NCI-H2227 treated with DMSO at 0.1 percent for 48 hours (cell line): ENCODE data around the gene RHOF.
"Not testable (repeated sequence)": the region's sequence is repeated elsewhere in the genome, so short reads cannot be mapped to it uniquely, and the experiment has no call there.

ENCODE experiments used
- DNase-seq: peaks from one replicate; lab custom pipeline; 2025; lab: John Stamatoyannopoulos, UW

The RHOF gene

DNA sequence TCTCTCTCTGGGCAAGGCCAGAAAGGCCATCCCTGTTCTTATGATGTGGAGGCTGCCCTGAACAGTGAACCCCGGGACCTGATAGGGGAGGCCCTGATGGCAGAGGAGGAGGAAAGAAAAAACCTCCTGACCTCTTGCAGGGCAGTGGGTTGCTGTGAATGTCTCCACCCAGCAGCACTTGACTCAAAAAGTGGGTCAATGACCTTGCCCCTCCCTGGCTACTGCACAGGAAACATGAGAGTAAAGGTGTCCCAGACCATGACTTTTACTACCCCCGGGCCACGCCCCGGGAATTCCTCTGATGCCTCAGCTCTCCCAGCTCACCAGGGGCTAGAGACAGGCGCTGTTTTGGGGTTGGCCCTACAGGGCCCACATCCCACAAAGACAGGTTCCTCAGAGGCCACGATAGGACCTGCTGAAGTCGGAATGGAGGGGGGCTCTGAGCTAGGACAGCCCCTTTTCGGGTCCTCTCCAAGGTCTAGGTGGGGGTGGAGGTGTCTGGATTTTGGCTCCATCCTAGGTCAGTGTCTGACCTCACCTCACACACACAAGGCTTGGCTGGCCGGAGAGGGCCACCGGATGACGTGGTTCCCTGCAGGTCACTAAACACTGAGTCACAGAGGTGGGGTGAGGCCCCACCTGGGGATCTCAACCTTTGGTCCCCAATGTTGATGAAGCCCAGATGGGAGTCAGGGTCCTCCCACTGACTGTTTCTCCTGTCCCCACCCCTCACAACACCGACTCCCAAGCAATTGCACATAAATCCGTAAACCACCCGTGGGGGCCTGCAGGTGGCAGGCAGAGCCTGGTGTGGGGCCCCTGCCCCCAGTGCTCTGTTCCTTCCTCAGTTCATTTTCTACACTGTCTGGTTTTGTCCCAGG lies 1.6 kb downstream of the RHOF start:
- DNase-seq = no peak

DNA sequence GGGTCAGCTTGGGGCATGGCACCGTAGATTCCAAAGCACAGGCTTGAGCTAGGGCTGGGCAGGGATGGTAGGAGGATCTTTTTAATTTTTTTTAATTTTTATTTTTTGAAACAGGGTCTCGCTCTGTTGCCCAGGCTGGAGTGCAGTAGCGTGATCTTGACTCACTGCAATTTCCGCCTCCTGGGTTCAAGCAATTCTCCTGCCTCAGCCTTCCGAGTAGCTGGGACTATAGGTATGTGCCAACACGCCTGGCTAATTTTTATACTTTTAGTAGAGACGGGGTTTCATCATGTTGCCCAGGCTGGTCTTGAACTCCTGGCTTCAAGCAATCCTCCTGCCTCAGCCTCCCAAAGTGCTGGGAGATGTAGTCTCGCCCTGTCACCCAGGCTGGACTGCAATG lies 2.7 kb downstream of the RHOF start:
- not testable (repeated sequence) for DNase-seq

DNA sequence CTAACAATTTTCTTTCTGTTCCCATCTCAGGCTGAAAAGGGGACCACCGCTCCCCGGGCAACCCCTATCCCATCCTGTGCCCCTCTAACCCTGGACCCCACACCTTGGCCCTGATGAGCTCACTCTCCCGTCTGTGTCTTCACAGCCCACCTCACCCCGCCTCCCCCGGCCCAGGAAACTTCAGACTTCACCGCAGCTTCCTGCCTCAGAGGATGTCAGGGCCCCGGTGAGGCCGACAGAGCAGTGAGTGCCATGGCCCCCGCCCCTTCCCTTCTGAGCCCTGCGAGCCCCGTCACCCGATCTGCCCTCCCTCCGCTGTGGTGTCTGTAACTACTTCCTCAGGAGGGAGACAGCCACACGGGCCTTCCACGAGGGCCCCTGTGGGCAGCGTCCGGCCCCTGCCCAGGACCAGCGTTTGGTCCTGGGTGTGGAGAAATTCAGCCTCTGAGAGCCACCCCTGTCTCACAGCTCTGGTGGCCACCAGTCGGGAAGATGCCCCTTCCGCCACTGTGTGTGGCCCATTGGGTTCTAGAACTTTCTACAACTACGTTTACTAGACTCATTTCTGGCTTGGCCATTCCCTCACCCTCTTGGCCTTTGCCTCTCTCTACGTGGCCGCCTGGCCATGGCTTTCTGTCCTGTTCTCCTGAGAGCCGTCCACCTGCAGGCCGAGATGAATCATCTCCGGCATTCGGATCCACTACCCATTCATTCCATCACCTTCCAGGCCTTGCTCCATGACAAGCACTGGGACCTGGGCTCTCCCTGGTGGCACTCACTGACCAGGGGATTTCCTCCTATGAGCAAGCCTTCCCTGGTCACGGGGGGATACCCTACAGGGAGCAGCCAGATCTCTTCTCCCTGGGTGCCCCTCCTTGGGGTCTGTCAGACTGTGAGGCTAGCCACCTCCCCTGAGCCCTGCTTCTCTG lies 3.4 kb downstream of the RHOF start:
- no peak for DNase-seq

DNA sequence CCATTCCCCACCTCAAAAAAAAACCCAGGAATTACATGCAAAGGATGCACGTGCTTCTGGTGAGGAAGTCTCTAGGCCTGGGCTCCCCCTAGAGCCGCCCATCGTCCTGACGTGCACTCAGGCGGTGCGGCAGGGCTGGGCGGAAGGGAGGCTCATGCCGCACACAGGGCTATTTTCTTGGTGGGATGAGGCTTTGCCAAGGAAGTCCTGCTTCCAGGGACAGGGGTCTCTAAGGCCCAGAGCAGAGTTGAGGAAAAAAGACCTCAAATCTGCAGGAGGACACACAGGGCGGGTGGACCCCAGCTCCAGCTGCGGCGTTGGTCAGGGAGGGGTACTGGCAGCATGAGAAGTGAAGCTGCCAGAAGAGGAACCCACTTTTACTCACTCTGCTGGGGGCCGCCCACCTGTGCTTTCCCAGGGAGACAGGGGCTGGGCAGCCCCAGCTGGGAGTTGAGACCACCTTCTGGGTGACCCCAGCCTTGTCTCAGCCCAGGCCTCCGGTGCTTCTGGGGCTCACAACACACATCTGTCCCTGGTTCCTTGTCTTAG lies 4.2 kb downstream of the RHOF start:
- DNase-seq = no peak

- DNase-seq = no peak
Measured at GRCh38 chr12:121788176-121788818, 5.2 kb downstream of the RHOF start.

DNA sequence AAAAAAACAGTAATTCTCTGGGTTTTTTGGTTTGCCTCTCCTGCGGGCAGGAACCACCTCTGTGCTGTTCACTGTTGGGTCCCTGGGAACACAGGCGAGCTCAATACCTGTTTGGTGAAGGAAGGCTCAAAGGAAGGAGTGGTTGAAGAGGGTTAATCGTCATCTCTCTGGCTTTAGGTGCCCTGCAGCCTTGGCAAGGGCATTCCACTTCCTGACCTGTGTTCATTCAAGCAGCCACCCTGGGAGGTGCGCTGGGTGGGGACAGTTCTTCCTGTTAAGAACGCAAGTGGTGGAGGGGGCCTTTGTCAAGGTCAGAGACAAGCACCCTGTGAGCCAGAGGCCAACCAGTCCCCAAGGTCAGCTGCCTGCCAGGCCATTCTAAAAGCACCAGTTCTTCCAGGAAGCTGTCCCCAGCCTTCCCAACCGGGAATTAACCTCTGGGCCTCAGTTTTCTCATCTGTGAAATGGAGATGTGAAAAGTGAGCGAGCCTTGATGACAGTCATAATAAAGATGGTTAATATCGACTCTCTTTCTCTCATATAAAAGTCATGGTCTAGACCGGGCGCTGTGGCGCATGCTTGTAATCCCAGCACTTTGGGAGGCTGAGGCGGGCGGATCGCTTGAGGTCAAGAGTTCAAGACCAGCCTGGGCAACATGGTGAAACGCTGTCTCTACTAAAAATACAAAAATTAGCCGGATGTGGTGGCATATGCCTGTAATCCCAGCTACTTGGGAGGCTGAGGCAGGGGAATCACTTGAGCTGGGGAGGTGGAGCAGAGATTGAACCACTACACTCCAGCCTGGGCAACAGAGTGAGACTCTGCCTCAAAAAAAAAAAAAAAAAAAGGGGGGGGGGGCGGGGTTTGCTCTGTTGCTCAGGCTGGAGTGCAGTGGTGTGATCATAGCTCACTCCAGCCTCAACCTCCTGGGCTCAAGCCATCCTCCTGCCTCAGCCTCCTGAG lies 6.1 kb downstream of the RHOF start:
- no peak for DNase-seq

DNA sequence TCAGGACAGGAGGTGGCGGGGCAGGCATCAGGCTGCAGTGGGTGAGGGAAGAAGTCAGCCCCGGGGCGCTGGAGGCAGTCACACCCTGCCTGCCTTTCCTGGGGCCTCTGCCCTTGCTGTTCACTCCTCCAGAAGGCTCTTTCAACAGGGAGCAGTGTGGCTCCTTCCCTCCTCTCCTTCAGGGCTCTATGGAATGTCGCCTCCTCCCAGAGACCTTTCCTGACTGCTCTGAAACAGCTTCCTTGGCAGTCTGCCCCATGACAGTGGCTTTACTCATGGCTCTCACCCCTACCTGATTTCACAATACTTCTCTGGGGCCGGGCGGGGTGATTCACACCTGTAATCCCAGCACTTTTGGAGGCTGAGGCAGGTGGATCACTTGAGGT lies 7.1 kb downstream of the RHOF start:
- no peak for DNase-seq

DNA sequence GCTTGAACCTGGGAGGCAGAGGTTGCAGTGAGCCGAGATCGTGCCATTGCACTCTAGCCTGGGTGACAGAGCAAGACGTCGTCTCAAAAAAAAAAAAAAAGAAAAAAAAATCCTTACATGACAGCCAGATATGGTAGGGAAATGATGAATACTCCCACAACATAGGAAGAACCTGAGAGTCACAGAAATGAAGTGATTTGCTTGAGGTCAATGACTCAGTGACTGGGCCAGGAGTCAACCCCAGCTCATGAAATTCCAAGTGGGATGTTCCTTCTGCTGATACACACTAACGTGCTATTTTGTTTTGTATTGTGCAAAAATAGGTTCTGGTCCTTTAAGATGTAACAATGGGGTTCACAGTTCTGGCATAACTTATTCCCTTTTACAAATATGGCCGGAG lies 9.0 kb downstream of the RHOF start:
- DNase-seq = no peak

GRCh38 chr12:121783766-121784165 lies 9.7 kb downstream of the RHOF start:
- no peak for DNase-seq

DNA sequence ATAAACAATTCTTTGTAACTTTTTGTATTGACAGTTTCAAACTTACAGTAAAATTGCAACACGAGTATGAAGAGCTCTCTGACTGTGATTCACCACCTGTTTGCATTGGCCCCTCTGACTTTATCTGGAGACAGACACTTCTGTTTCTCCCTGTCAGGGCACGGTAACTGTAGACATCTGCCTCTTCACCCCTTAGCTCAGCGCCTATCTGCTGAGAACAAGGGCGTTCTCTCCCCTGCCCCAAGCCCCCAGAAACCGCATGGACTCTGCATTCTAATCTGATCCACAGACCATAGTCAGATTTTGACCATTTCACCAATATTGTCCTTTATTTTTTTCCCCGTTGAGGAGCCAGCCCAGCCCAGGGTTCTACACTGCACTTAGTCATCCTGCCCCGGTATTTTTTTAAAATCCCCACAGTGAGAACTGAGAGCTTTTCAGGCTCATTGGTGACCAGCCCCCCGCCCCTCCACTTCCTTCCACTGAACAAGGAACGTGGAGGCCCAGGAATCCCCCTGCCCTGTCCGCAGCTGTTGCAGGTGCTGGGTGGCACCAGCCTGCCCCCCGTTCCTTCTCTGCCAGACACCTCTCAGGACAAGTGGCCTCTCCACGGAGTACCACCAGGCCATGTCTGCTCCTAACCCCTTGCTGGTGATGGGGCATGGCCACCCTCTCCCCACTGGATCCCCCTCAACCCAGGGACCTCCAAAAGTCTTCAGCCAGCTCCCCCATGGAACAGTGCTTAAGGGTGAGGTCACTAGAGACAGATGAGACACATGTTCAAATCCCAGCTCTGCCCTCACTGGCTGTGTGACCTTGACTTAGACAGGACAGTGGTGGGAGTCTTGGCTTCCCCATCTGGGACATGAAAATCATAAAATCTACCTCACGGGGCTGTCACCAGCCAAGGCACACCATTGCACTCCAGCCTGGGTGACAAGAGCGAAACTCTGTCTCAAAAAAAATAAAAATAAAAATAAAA lies 11.2 kb downstream of the RHOF start:
- no peak for DNase-seq

- no peak for DNase-seq
Measured at GRCh38 chr12:121781484-121781997, 11.9 kb downstream of the RHOF start.

DNA sequence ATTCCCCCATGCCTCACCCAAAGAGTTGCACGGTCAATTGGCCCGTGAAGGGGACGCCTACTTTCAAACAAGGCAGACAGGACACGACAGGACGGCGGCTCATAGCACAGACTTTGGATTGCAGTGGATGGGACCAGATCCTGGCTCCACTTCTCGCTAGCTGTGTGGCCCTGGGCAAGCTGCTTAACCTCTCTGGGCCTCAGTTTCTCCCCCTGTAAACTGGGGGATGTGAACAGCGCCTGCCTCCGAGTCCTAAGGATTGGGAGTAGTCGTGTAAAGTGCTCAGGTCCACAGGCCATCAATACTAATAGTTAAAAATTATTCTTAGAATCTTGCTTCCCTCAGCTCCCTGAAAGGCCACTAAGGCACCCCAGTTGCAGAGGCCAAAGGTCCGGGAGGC lies 13.1 kb downstream of the RHOF start:
- no peak for DNase-seq

GRCh38 chr12:121779422-121779895 lies 14.0 kb downstream of the RHOF start:
- no peak for DNase-seq

DNA sequence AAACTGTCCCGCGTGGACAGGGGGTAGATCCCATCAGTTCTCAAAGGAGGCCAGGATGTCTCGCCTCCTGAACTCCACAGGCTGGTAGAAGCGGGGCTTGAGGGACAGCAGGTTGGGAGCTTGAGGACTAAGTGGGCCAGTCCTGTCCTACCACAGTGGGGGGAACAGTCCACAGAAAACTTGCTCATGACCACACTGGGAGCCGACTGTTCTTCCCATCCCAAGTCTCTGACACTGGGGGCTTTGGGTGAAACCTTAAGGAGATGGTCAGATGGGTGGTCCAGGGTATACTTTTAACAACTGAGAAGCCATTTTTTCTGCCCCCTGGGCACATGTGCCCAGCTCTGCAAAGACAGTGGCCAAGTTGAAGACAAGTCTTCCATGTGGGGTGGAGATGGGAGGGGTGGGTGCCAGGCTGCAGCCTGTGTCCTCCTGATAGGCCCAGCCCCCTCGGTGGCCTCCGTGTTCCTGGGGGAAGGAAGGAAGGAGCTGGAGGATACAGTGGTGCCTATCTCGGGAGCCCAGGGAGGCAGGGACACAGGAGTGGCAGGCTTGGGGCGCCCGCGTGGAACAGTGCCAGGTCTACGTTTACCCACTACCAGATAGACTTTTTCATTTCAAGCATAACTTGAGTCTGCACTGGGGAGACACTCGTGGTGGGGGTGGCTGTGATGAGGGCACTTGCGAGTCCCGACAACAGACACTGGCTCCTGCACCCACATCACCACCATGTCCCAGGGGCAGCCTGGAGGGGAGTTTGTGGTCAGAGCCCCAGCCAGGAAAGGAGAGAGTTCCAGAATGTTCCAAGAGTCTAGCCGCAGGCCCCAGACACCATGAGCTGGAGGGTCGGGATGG lies 14.7 kb downstream of the RHOF start:
- DNase-seq = no peak

- no peak for DNase-seq
Measured at GRCh38 chr12:121776190-121777098, 17.0 kb downstream of the RHOF start.

- DNase-seq = no peak
Measured at GRCh38 chr12:121775501-121775900, 18.0 kb downstream of the RHOF start.

GRCh38 chr12:121774968-121775474 lies 18.5 kb downstream of the RHOF start:
- no peak for DNase-seq
